HG03442 (cell line): ENCODE results near the gene STK16.
"Not testable (repeated sequence)": the region's sequence is repeated elsewhere in the genome, so short reads cannot be mapped to it uniquely, and the experiment has no call there.

Source experiments
- ATAC-seq: cut with Tn5 transposase; IDR thresholded peaks from one replicate; pipeline ENCODE4 v1.9.1; 2021; ENCODE audit warnings: mild to moderate bottlenecking, moderate library complexity; ENCODE audit not compliant: unreplicated experiment

Gene STK16, protein sequence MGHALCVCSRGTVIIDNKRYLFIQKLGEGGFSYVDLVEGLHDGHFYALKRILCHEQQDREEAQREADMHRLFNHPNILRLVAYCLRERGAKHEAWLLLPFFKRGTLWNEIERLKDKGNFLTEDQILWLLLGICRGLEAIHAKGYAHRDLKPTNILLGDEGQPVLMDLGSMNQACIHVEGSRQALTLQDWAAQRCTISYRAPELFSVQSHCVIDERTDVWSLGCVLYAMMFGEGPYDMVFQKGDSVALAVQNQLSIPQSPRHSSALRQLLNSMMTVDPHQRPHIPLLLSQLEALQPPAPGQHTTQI

DNA sequence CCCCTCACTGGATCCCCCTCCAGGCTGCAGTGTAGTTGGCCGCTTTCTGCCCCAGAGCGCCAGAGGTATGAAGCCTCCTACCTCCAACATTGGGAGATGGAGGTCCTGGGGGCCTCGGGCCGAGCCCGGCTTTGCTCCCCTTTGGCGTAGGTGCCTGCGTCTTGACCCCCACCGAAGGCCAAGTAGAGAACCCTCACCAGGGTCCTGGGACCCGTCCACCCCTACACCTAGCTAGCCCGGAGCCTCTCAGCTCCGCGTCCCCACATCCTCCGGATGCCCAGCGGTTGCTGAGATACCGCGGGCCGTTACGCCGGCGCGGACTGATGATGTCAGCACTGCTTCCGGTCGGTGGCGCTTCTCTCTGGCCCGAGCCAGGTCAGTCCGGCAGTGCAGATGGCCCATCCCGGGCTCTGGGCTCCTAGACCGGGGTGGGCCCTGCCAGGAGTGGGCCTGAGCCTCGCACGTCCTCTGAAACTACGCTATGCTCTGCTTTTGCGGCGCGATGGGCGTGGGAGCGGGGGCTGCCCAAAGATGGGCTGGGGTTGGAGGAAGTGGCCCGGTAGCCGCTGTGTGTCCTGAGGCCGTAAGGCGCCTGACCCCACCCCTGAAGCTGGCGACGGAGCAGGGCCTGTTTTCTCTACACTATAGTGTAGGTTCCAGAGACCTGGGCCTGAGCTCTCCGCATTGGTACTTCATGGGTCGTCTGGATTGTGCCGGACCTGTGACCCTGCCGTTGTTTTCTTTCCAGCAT is at the start of gene STK16, which contains the start of gene GLB1L:
TSS of gene STK16 (plus strand) at position 332 of the 751 bp plus-strand sequence. CDS start 521 bp downstream, outside the sequence.
TSS of gene GLB1L (minus strand) at position 297 of the 751 bp plus-strand sequence. CDS start 1,871 bp downstream, outside the sequence.
- ATAC-seq: peak; percentile 82

- ATAC-seq: no peak
Observed at GRCh38 chr2:219197388-219197787, 47.9 kb upstream of the STK16 start.

GRCh38 chr2:219198974-219199373 is 46.3 kb upstream of the STK16 start:
- ATAC-seq: no peak

DNA sequence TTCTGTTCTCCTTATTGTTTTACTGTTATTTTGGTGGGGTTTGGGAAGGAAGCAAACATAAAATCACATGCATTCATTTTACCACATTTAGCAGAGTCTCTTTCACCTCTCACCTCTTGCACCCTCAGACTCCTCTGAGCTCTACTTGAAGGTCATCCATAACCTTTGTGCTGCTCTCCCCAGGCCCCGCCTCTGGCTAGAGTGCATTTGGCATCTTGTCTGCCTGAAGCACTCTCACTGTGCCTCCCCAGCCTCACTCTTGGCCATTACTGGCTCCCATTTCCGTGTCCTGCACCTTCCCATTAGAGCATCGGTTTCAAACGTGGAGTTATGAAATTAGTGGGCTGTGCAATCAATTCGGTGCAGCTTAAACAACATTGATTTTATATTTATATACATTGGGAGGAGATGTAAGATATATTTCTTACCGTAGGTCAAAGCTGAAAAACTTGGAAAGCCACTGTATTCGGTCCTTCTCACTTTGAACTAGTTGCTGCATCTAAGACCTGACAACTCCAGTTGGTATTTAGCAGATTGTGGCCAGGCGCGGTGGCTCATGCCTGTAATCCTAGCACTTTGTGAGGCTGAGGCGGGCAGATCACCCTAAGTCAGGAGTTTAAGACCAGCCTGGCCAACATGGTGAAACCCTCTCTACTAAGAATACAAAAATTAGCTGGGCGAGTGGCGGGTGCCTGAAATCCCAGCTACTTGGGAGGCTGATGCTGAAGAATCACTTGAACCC is 45.6 kb upstream of the STK16 start:
- ATAC-seq: no peak

GRCh38 chr2:219200502-219201326 is 44.6 kb upstream of the STK16 start:
- ATAC-seq: not testable (repeated sequence)

GRCh38 chr2:219201331-219201730 is 43.9 kb upstream of the STK16 start:
- not testable (repeated sequence) for ATAC-seq

GRCh38 chr2:219204425-219205164 is 40.7 kb upstream of the STK16 start:
- ATAC-seq: no peak

DNA sequence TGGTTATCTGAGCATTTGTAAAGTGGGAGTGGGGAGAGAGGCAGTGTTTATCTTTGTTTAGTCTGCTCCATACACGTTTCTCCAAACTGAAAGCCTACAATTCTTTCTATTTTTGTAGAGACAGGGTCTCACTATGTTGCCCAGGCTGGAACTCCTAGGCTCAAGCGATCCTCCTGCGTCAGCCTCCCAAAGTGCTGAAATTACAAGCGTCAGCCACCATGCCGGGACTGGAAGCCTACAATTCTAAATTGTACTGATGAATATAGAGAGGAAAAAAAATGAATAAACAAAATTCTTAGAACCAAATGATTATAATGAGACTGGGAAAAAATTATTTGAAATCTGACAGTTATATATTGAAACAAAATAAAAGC is 40.1 kb upstream of the STK16 start:
- ATAC-seq: no peak

- ATAC-seq: no peak
Observed at GRCh38 chr2:219205981-219206327, 39.3 kb upstream of the STK16 start.

- ATAC-seq: peak; percentile 97
Observed at GRCh38 chr2:219206328-219207133, 38.7 kb upstream of the STK16 start, which contains the start of gene ZFAND2B. Gene ZFAND2B (plus strand): TSS chr2:219206782. CDS start chr2:219206988, 206 bp downstream.

DNA sequence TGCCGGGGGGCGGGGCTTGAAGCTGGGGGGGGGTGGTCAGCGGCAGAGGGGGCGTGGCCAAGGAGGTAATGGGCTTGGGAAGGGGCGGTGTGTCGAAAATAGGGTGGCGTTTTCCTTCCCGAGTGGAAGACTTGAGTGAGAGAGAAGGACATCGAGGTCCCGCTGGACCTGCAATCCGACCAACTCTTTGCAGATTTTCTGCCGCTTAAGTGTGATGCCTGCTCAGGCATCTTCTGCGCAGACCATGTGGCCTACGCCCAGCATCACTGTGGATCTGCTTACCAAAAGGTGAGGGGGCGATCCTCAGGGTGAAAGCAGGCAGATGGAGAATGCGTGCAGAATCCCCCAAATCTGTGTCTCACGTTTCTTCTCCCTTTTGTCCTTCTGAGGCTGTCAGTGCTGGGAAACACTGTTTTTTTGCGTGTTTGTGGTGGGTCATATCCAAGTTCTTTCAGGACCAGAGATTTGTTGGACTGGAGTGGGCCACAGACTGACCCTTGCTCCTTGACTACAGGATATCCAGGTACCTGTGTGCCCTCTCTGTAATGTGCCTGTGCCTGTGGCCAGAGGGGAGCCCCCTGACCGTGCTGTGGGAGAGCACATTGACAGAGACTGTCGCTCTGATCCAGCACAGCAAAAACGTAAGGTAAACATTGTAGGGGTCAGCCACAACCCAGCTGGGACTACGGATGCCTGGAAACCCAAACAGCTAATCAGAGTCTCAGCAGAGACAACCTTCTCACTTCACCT is 38.0 kb upstream of the STK16 start:
- no peak for ATAC-seq

DNA sequence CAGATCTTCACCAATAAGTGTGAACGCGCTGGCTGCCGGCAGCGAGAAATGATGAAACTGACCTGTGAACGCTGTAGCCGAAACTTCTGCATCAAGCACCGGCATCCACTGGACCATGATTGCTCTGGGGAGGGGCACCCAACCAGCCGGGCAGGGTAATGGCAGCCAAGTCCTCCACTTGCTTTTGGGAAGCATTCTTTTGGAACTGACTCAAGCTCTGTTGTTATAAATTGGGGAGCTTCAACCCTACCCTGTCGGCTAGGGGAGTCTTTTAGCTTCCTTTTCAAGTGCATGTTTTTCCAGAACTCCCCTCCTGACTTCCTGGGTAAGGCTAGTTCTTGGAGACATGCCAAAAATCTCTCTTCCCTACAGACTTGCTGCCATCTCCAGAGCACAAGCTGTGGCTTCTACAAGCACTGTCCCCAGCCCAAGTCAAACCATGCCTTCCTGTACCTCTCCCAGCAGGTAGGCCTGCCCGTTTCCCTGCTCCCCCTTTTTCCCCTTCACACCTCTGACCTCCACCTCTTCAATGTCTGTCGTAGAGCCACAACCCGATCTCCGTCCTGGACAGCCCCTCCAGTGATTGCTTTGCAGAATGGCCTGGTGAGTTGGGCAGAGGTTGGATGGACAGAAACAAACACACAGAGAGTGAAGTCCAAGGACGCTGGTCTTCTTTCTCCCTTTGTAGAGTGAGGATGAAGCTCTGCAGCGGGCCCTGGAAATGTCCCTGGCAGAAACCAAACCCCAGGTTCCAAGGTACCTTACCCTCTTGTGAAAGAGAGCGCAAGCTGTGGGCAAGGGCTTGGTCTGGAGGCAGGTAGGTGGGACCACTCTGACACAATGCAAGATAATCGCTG is 37.2 kb upstream of the STK16 start:
- no peak for ATAC-seq

DNA sequence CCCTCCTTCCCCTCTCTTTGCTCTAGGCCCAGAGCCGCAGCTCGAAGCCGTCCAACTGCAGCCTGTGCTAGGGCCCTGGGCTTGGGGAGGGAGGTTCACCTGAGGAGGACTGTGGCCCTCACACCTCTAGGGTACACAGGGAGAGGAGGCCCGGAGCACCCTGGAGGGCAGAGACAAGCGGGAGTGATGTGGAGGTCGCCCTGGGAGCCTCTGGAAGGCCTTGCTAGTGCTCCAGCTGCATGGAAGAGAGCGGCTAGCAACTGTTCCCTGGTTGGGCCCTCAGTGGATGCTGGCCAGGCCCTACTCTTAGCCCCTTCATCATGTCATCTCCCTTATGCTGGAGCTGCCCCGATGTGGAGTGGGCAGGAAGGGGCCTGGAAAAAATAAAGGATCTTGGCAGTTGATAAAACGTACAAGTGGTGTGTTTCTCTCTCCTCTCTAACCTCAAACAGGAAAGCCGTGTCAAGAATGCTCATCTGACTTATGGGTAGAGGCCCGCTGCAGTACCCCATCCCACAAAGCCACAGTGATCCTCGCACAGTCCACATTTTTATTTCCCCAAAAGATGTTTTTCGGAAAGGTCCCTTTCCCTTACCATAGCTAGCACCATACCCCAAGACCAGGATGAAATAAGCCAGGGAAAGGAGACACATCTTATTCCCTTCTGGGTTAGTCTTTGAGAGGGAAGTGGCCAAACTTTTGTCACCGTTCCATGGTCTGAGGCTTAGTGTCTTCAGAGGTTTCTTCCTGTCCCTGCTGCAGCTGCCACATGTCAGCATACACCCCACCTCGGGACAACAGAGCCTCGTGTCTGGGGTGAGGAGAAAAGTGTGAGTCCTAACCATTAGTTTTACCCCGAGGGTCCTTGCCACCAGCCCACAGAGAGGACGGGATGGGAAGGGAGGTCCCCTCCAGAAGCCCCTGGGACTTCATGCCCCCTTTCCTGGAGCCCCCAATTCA is 35.8 kb upstream of the STK16 start:
- ATAC-seq: no peak

DNA sequence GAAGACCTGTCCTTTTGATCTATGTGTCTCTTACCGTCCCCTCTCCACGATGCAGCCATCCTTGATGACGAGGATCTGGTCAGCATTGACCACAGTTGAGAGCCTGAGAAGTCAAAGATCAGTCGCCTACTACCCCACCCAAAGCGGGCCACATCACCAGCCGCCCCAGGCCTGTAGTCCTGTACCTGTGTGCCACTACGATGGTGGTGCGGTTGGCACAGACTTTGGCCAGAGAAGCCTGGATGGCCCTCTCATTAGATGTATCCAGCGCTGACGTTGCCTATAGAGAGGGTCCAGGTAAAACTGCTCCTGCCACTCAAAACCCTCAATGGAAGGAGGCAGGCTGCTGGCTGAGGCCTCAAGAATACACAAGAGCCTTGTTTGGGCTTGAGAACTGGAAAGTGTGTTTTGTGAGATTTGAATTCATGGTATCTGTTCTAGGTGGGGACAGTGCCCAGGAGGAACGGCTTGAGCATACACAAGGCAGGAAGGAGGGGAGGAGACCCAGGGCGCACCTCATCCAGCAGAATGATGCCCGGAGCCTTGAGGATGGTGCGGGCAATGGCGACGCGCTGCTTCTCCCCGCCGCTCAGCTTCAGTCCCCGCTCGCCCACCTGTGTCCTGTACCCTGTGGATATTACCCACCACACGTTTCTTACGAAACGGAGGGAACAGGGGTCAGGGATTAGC is 34.9 kb upstream of the STK16 start:
- no peak for ATAC-seq

GRCh38 chr2:219210886-219211362 is 34.4 kb upstream of the STK16 start:
- ATAC-seq: no peak

DNA sequence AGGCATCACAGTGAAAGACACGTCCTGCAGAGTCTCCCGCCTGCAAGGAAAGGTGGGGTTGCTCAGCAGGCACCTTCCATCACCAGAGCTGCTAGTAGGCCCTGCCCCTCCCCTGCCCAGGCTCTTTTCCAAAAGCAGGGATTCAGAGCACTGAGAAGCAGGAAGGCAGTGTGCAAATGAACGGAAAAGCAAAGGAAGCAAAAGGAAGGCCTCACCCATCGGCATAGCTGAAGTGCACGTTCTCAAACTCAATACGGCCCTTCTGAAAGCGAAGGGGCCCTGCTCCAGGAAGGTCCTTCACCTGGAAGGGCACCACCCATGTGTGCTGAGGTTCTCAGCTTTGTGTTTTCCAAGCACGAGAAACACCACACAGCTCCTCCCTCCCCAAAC is 32.3 kb upstream of the STK16 start:
- no peak for ATAC-seq
